Midbrain (tissue), 1 donor: ENCODE data around the gene SLC6A4.
"Not testable (repeated sequence)": the region's sequence is repeated elsewhere in the genome, so short reads cannot be mapped to it uniquely, and the experiment has no call there.

Experiments
- DNase-seq: peaks from one replicate; lab custom pipeline; 2025; lab: John Stamatoyannopoulos, UW

SLC6A4 gene

DNA sequence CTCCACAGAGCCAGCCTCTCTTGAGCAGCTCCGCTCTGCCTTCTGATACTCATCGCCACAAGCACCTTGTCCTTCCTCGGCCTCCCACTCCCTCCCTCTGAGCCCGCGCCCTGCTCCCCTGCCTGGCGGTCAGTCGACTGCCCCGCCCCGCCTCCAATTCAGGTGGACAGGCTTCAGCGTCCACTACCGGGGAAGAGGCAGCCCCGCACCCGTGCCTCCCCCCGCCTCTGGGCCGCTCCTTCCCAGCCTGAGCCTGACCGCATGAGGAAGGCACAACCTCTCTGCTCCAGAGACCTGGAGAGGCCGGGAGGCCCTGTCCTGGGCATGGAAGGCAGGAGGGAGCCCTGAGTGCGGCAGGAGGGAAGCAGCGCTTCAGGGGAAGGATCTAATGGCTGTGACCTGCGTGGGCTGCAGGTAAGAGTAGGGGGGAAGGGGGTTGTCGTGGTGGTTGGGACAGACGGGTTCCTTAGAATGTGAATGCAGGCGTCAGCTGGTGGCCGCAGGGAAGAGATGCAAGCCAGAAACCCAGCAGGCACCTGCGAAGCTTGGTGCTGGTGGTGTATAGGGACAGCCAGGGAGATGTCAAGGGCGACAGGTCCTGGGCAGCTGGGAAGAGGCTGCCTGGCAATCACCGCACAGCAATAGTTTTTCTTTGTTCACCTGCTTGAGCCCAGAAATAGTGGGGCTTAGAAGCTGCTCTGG lies 3.0 kb upstream of the SLC6A4 start:
- DNase-seq: no peak

GRCh38 chr17:30238003-30238344 lies 2.5 kb upstream of the SLC6A4 start:
- DNase-seq: no peak

GRCh38 chr17:30237296-30238002 lies 2.0 kb upstream of the SLC6A4 start:
- DNase-seq: no peak

GRCh38 chr17:30236766-30237165 lies 1.3 kb upstream of the SLC6A4 start:
- DNase-seq: no peak

- no peak for DNase-seq
Measured at GRCh38 chr17:30236297-30236624, 764 bp upstream of the SLC6A4 start.

GRCh38 chr17:30234964-30235363 lies 533 bp downstream of the SLC6A4 start:
- no peak for DNase-seq

DNA sequence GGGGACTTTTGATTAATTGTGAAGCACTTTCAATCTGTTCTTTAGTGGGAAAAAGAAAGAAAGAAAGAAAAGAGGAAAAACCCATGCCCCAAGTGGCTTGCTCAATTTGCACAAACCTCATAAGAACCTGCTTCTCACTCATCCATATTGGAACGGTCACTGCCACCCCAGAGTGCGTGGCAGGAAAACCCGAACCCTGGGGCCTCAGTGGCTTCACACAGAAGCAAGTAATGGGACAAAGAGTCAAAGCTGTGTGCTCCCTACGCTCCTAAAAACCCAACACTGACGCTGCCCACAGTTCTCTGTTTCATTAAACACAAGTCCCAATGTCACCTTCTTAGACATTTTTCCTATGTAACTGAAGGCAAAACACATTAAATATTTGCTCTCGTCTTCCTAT lies 1.2 kb downstream of the SLC6A4 start:
- no peak for DNase-seq

DNA sequence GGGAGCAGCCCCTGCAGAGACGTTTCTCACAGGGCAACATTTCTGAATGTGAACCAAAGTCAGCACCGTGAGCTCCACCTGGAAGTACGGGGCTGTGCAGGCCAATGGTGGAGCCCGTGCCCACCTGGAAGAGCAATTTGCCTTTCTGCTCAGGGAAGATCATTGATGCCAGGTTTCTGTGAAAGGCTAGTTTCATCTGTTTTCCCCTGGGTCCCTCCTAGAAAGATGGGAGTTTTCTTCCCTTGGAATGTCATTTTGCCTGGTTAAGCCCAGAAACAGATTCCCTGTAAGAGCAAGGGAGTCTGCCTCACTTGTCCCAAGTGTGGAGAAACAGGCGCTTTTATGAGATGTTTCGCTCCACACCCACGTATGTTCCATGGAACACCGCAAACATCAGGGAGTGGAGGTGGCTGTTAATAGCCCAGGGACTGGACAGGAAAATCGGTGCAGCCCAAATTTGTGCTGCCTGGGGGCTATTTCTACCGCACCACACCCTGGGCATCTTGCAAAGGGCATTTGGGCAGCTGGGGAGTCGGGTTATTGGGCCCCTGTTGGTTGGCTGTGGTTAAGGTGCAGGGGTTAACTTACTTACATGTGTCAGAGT lies 2.6 kb downstream of the SLC6A4 start:
- no peak for DNase-seq

DNA sequence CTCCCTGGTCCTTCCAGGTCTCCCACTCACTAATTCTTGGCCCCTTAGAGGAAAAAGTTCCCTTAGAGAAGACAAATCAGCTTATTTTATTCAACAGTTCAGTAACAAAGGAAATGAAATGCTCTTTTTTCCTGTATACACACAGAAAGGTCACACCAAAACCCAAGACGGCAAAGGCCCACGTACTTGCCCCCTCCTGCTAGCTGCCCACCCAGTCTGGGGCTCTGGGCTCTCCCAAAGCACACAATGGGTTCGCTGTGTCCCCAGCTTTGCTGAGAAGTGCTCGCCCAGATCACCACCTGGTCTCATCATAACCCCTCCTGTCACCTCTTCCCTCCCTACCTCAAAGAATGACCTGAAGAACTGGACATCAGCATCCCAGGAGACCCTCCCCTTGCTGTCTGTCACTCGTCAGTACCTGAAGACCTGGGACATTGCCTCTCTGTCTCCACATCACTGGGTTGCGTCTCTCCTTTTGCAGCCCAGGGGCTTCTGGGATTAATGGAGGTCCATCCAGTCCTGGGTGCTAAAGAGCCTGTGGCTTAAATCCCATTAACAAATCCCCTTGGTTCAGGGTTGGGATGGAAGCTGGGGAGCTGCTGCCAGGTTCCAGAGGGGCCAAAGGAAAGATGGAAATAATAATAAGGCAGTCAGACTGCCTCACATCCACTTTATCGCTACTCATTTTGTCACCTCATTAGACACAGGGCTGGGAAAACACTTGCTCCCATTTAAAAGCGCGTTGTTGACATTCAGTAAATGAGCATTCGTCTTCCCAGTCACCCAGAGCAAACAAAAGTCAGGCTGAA lies 3.3 kb downstream of the SLC6A4 start:
- DNase-seq: no peak

DNA sequence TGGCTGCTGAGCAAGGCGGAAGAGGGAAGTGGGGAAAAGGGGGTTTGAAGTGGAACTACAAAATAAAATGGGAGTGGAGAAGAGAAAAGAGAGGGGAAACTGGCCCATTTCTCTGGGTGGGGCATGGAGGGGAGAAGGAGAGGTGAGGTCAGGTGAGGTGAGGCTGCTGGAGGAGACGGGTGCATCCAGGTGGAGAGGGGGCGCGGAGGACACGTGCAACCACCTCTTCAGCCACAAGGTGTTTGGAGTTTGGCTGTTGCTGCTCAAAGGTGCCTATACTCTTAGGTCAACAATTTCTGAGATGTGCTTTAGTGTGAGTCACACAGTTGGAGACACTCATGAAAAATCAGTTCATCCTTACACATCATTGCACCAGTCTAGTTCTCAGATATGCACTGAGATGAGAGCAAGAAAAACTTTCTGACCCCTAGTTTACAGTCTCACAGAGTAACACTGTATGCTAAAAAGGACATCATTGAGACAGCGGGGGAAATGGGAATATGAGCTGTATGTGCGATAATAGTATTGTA lies 4.8 kb downstream of the SLC6A4 start:
- DNase-seq: no peak

DNA sequence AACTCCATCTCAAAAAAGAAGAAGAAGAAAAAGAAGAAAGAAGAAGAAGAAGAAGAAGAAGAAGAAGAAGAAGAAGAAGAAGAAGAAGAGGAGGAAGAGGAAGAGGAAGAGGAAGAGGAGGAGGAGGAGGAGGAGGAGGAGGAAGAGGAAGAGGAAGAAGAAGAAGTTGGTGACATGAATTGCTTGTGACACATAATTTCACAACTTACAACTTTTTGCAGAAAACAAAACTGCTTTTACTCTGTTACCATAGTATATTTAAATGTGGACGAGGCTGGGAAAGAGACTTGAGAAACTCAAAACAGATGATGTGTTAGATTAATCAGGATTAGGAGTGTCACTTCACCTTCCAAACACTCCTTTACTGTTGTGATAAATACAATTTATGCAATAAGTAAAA lies 5.5 kb downstream of the SLC6A4 start:
- DNase-seq: not testable (repeated sequence)

GRCh38 chr17:30229012-30229411 lies 6.5 kb downstream of the SLC6A4 start:
- no peak for DNase-seq

DNA sequence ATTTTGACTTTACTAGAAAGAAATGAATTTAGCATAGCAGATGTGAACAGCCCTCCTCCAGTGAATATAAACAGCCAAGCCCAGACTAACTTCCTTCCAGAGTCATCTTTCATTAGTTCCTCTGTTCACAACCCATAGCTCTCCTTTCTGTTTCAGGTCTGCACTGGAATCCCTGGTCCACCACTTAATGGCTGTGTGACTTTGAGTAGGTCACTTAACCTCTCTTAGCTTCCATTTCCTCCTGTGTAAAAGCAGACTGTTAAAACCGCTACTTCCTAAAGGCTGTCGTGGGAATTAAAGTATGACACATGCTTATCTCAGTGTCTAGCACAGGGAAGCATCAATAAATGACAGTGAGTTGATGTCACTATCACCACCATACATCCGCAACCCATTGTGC lies 7.5 kb downstream of the SLC6A4 start:
- no peak for DNase-seq

DNA sequence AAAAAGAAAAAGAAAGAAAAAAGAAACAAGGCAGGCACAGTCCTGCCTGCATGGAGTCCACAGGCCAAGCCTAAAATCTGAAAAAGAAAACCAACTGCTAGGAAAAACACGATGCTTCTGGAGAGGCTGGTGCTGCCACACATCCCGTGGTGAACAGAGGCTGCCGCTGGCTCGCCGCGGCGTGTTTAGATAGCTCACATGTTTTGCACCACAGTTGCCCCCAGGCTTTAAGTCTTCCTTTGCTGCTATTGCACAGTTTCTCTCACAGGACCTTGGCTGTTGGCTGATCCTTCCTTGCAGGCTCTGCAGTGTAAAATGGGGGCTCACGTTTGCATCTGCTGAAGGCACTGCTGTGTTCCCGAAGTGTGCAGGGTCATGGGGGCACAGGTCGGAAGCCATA lies 8.6 kb downstream of the SLC6A4 start:
- DNase-seq: no peak

GRCh38 chr17:30225919-30226553 lies 9.5 kb downstream of the SLC6A4 start:
- DNase-seq: no peak

- DNase-seq: no peak
Measured at GRCh38 chr17:30225112-30225511, 10.4 kb downstream of the SLC6A4 start.

DNA sequence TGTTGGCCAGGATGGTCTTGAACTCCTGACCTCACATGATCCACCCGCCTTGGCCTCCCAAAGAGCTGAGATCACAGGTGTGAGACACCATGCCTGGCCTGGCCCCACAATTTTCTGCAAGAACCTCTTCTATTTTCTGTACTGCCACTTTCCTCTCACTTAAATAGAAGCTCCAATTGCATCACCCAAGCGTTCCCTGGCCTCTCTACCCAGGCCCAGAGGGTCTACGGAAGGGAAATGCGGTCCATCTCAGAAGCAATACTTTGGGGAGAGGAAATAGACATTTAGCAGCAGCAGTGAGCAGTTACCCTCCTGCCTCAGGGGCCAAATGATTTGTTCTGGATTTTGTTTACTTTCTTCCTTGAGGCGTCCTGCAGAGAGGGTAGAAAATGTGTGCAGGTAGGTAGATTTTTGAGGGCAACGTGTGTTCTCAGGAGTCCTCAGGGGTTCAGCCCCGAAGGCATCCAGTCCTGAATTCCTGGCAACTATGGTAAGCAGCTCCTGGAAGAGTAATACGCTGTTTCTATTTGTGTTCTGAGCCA lies 11.0 kb downstream of the SLC6A4 start:
- DNase-seq: no peak

GRCh38 chr17:30222721-30223175 lies 12.7 kb downstream of the SLC6A4 start:
- no peak for DNase-seq

DNA sequence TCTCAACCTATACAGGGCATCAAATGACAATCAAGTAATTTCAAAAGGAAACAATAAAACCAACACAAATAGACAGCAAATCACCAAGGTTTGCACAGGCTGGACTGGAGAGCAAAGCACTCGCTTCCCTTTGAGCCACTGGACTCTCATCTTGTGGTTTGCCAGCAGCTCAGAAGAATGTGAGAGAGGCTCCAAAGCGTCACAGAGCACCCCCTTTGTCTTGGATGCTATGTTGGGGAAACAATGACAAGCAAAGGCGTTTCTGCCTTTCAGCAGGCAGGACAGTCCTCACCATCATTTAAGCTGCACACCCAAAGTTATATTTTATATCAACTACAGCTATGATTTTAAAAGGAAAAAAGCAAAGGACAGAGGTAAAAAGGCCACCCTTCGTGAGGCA lies 13.2 kb downstream of the SLC6A4 start:
- DNase-seq: no peak

DNA sequence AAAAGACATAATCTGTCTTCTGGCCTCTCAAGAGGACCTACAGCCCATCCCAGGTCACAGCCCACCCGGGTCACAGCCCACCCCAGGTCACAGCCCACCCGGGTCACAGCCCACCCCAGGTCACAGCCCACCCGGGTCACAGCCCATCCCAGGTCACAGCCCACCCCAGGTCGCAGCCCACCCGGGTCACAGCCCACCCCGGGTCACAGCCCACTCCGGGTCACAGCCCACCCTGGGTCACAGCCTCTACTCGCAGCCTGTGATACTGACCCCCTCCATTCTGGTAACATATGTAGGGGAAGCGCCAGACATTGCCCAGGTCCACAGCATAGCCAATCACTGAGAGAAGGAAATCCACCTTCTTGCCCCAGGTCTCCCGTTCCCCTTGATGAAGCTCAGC lies 14.2 kb downstream of the SLC6A4 start:
- no peak for DNase-seq

GRCh38 chr17:30220414-30220813 lies 15.1 kb downstream of the SLC6A4 start:
- DNase-seq: no peak

DNA sequence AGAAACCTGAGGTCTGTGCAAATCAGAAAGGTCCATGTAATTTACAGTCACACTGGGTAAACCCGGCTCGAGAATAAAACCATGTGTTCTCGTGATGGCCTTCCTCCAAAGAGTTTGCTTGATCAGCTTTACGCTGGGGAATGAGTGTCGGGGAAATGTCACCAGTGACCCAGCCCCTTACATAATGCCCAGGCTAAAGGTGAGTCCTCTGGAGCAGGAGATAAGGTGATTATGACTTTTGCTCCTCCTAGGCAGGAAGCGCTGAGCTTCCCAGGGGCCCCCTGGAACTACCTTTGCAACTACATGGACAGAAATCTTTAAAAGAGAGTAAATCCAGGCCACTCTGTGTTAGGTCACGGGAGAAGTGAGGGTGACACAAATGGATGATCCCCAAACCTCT lies 15.7 kb downstream of the SLC6A4 start:
- DNase-seq: no peak
